LNCaP clone FGC (cell line): Measurements from ENCODE around the gene DDR2.

Source experiments
- DNase-seq: peaks from one replicate; pipeline ENCODE4 v3.0.0-alpha.2; 2011; ENCODE audit warnings: low read depth
- H3K4me3 ChIP-seq: 2 replicates; pipeline ENCODE4 v1.5.1; 2011; ENCODE audit warnings: mild to moderate bottlenecking, low read depth, low read length, control low read depth
- TF ChIP-seq, protein P1 (sequence below): IDR thresholded peaks from 2 replicates; pipeline ENCODE4 v1.5.1; 2012; ENCODE audit warnings: mild to moderate bottlenecking; ENCODE audit not compliant: control insufficient read depth, insufficient read depth; ENCODE audit errors: extremely low read depth

Gene DDR2

DNA sequence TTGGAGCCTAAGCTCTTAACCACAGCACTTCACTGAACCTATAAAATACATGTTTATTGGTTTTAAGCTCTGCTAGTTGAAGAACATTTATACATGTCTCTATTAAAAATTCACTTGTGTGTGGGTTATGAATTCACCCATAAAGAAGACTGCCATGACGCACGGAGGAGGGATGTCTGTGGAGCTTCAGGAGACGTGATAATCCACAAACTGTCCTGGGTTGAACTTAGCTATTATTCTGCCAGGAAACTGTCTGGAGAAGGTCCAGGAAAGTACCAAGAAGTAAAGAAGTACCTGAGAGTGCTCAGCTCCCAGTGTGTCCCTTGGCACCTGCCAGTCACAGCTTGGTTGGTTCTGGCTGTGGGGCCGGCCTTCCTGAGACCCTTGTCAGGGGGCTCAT is 56.3 kb downstream of the DDR2 start:
- no peak overlapping the region for H3K4me3 ChIP-seq
- TF ChIP-seq, protein P1, sequence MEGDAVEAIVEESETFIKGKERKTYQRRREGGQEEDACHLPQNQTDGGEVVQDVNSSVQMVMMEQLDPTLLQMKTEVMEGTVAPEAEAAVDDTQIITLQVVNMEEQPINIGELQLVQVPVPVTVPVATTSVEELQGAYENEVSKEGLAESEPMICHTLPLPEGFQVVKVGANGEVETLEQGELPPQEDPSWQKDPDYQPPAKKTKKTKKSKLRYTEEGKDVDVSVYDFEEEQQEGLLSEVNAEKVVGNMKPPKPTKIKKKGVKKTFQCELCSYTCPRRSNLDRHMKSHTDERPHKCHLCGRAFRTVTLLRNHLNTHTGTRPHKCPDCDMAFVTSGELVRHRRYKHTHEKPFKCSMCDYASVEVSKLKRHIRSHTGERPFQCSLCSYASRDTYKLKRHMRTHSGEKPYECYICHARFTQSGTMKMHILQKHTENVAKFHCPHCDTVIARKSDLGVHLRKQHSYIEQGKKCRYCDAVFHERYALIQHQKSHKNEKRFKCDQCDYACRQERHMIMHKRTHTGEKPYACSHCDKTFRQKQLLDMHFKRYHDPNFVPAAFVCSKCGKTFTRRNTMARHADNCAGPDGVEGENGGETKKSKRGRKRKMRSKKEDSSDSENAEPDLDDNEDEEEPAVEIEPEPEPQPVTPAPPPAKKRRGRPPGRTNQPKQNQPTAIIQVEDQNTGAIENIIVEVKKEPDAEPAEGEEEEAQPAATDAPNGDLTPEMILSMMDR = no peak
- DNase-seq = no peak

DNA sequence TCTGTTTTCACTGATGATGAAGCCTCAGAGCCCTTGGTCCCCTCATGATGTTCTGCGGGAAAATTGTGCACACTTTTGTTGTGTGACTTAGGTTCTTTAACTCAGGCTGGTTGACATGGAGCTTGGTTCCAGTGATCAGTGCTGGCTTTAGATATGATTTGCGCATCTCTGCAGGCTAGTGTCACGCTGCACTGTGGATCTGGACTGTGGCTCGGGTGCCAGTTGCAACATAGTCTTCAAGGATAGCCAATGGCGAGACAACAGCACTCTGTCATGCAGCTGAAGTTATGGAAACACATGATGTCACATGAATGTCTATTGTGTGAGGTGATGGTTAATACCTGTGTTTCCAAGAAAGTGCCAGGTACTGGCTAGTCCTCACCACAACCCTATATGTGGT is 56.7 kb downstream of the DDR2 start:
- no peak for DNase-seq
- TF ChIP-seq, protein P1 = no peak
- H3K4me3 ChIP-seq = no peak overlapping the region

DNA sequence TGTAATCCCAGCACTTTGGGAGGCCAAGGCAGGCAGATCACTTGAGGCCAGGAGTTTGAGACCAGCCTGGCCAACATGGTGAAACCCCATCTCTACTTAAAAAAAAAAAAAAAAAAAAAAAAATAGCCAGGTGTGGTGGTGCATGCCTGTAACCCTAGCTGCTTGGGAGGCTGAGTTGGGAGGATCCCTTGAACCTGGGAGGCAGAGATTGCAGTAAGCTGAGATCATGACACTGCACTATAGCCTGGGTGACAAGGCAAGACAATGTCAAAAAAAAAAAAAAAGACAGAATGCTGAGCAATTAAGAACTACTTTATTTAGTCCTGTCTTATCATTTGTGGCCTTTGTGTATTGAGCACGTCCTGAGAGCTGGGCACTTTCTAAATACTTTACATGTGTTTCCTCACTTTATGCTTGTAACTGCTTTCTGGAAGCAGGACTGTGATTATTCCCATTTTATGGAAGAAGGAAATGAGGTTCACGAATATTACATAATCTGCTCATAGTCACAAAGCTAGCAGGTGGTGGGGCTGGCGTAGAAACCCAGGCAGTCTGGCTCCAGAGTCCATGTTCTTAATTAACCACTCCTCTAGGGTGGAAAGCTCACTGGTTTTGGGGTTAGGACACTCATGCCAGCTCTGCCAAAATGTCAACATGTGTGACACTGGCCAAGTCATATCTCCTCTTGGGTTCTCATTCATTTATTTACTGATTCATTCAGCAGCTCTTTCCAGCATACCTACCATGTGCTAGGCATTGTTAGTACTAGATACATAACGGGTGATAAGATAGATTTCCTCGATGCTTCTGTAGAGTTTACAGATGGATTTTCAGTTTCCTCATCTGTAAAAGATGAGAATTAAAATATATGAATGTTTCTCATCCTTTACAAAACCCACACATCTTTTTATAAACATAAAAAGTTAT is 57.7 kb downstream of the DDR2 start:
- DNase-seq = no peak

DNA sequence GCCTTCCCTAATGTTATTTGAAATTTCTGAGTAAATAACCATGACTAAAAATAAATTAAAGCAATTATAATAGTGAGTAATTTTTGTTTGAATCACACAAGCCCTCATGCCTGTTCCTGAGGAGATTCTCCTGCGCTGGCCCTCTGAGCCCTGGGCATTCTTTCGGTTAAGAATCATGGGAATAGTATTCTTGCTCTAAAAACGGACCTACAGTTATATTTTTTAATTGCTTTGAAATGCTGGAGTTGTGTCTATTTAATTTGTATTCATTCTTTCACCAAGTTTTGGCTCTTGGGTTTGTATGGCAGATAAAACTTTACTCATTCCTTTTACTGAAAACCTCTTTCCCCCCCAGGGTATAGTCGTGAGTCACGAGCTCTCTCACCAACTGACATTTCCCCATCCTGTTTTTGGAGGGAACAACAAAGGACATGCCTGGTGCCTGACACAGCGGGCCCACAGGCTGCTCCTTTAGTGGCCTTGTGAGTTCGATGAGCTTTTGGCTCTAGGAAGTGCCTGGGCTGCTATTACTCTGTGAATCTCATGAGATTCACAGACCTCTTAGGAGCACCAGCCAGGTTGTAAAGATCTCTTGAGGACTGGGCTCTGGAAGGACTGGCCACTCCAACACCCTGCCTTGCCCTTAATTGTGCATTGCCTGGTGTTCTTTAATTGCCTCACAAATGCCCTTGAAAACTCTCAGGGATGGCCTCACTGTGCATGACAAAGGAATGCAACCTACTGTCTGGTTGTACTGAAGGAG is 58.6 kb downstream of the DDR2 start:
- TF ChIP-seq, protein P1 = no peak
- DNase-seq = no peak

More for the DNA sequence above, 57.7 kb downstream of the DDR2 start:
- TF ChIP-seq, protein P1 = no peak
- no peak overlapping the region for H3K4me3 ChIP-seq

DNA sequence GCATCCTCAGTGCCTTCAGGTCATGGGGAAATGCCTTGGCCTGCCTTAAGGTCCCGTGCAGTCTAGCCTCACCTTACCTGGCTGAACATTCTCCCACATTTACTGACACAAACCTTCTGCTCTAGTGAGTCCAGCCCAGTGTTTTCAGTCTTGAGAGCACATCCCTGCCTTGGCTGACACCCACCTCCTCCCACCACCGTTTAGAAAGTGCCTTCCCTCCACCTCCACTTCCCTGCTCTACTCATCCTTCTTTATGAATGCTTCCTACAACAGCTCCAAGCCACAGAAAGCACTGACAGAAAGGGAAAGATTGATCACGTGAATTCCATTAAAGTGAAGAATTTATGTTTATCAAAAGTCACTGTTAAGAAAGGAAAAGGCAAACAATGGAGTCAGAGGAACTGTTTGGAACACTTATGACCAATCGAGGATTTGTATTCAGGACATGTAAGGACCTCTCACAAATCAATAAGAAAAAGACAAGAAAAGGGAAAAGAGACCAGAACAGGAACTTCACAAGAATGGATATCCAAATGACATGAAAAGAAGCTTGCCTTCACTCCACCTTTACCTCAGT is 59.8 kb downstream of the DDR2 start:
- no peak overlapping the region for H3K4me3 ChIP-seq
- TF ChIP-seq, protein P1 = no peak
- no peak for DNase-seq

More for the DNA sequence above, 58.6 kb downstream of the DDR2 start:
- no peak overlapping the region for H3K4me3 ChIP-seq

DNA sequence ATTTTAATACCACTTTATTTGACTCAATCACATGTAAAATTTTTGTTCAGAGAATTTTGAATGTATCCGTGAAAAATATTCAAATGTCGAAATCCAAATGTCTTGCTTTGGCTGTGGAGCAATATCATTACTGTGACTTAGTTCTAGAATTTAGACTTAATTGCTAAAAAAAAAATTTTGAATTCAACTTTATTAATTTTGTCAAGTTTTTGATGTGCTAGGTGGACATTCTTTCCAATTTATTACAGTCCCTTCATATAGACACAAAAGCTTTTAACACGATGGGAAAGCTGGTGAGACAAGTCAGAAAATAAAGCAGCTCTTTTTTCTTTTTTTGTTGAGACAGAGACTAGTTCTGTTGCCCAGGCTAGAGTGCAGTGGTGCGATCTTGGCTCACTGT is 62.6 kb downstream of the DDR2 start:
- no peak overlapping the region for H3K4me3 ChIP-seq
- TF ChIP-seq, protein P1 = no peak
- DNase-seq = no peak
